ENCODE data around the gene TEAD1.

TEAD1 gene

GRCh38 chr11:12829540-12830314 is 155.5 kb downstream of the TEAD1 start:
- in situ Hi-C loops (cut with MboI; ENCODE audit: low sequenced_read_pairs), result no loop called here

- in situ Hi-C loops (cut with MboI; ENCODE audit: low sequenced_read_pairs), result no loop called here
Measured at GRCh38 chr11:12831471-12832202, 157.4 kb downstream of the TEAD1 start.

GRCh38 chr11:12832480-12833224 is 158.4 kb downstream of the TEAD1 start:
- in situ Hi-C loops (cut with MboI; ENCODE audit: low sequenced_read_pairs), result no loop called here

GRCh38 chr11:12834166-12834565 is 159.9 kb downstream of the TEAD1 start:
- in situ Hi-C loops (cut with MboI; ENCODE audit: low sequenced_read_pairs), result no loop called here

GRCh38 chr11:12834630-12835029 is 160.4 kb downstream of the TEAD1 start:
- in situ Hi-C loops (cut with MboI; ENCODE audit: low sequenced_read_pairs), result no loop called here

- in situ Hi-C loops (cut with MboI; ENCODE audit: low sequenced_read_pairs), result no loop called here
Measured at GRCh38 chr11:12835286-12835685, 161.1 kb downstream of the TEAD1 start.

GRCh38 chr11:12838463-12839123 is 164.4 kb downstream of the TEAD1 start:
- in situ Hi-C loops (cut with MboI; ENCODE audit: low sequenced_read_pairs), result no loop called here

GRCh38 chr11:12840871-12841660 is 166.8 kb downstream of the TEAD1 start:
- in situ Hi-C loops (cut with MboI; ENCODE audit: low sequenced_read_pairs), result no loop called here

- in situ Hi-C loops (cut with MboI; ENCODE audit: low sequenced_read_pairs), result no loop called here
Measured at GRCh38 chr11:12841946-12842630, 167.9 kb downstream of the TEAD1 start.

- in situ Hi-C loops (cut with MboI; ENCODE audit: low sequenced_read_pairs), result no loop called here
Measured at GRCh38 chr11:12842933-12843636, 168.9 kb downstream of the TEAD1 start.

GRCh38 chr11:12845163-12845562 is 170.9 kb downstream of the TEAD1 start:
- in situ Hi-C loops (cut with MboI; ENCODE audit: low sequenced_read_pairs), result no loop called here

GRCh38 chr11:12845739-12846358 is 171.6 kb downstream of the TEAD1 start:
- in situ Hi-C loops (cut with MboI; ENCODE audit: low sequenced_read_pairs), result no loop called here

- in situ Hi-C loops (cut with MboI; ENCODE audit: low sequenced_read_pairs), result no loop called here
Measured at GRCh38 chr11:12846786-12847615, 172.8 kb downstream of the TEAD1 start.

- in situ Hi-C loops (cut with MboI; ENCODE audit: low sequenced_read_pairs), result no loop called here
Measured at GRCh38 chr11:12848413-12848812, 174.2 kb downstream of the TEAD1 start.

- in situ Hi-C loops (cut with MboI; ENCODE audit: low sequenced_read_pairs), result no loop called here
Measured at GRCh38 chr11:12853325-12853651, 179.1 kb downstream of the TEAD1 start.

- in situ Hi-C loops (cut with MboI; ENCODE audit: low sequenced_read_pairs), result no loop called here
Measured at GRCh38 chr11:12853652-12854296, 179.6 kb downstream of the TEAD1 start.

- in situ Hi-C loops (cut with MboI; ENCODE audit: low sequenced_read_pairs), result no loop called here
Measured at GRCh38 chr11:12854297-12854661, 180.1 kb downstream of the TEAD1 start.

Data from HL-60/S4 (cell line).